Neural cell (in vitro differentiated cells): ENCODE results near the gene GNG7.

ENCODE experiments used
- EZH2 ChIP-seq: fragments of 200-600, 300-800 bp; shearing (Covaris generic), sonication (generic); IDR thresholded peaks from 2 replicates; pipeline ENCODE4 v1.6.1; 2014; ENCODE audit warnings: antibody characterized with exemption, low read length, borderline replicate concordance, mild to moderate bottlenecking; ENCODE audit not compliant: insufficient read depth, poor library complexity, severe bottlenecking
- MXI1 ChIP-seq: fragments of 450-650 bp; conservative IDR thresholded peaks from 2 replicates; pipeline ENCODE4 v1.6.1; 2014; ENCODE audit warnings: antibody characterized with exemption, mild to moderate bottlenecking; ENCODE audit not compliant: poor library complexity, severe bottlenecking
- POLR2AphosphoS5 ChIP-seq: IDR thresholded peaks from 2 replicates; pipeline ENCODE4 v1.6.1; 2012
- SMC3 ChIP-seq: fragments of 450-650 bp; conservative IDR thresholded peaks from 2 replicates; pipeline ENCODE4 v1.6.1; 2014; ENCODE audit warnings: antibody characterized with exemption, mild to moderate bottlenecking, moderate library complexity; ENCODE audit not compliant: poor library complexity
- TAF1 ChIP-seq: IDR thresholded peaks from 2 replicates; pipeline ENCODE4 v1.6.1; 2012; ENCODE audit warnings: low read depth
- TF ChIP-seq, protein P1 (sequence below): fragments of 450-650 bp; IDR thresholded peaks from 2 replicates; pipeline ENCODE4 v1.5.1; 2014; ENCODE audit warnings: antibody characterized with exemption, mild to moderate bottlenecking, moderate library complexity; ENCODE audit not compliant: poor library complexity, severe bottlenecking
- TF ChIP-seq, protein P2 (sequence below): IDR thresholded peaks from 2 replicates; pipeline ENCODE4 v1.6.1; 2012; ENCODE audit warnings: borderline replicate concordance

DNA sequence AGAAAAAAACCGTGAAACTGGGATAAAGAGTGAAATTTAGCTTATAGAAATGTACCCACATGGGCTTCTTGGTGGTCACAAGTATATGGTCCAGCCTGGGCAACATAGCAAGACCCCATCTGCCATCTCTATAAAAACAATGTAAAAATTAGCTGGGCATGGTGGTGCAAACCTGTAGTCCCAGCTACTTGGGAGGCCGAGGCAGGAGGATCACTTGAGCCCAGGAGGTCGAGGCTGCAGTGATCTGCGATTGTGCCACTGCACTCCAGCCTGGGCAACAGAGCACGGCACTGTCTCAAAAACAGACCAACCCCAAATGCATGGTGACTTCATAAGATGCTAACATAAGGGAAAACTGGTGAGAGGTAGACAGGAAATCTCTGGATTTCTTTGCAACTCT lies 54.4 kb downstream of the GNG7 start:
- TF ChIP-seq POLR2AphosphoS5 (no peak), EZH2 (no peak), TAF1 (no peak), MXI1 (no peak), SMC3 (no peak)
- TF ChIP-seq, protein P1, sequence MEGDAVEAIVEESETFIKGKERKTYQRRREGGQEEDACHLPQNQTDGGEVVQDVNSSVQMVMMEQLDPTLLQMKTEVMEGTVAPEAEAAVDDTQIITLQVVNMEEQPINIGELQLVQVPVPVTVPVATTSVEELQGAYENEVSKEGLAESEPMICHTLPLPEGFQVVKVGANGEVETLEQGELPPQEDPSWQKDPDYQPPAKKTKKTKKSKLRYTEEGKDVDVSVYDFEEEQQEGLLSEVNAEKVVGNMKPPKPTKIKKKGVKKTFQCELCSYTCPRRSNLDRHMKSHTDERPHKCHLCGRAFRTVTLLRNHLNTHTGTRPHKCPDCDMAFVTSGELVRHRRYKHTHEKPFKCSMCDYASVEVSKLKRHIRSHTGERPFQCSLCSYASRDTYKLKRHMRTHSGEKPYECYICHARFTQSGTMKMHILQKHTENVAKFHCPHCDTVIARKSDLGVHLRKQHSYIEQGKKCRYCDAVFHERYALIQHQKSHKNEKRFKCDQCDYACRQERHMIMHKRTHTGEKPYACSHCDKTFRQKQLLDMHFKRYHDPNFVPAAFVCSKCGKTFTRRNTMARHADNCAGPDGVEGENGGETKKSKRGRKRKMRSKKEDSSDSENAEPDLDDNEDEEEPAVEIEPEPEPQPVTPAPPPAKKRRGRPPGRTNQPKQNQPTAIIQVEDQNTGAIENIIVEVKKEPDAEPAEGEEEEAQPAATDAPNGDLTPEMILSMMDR: no peak
- TF ChIP-seq, protein P2, sequence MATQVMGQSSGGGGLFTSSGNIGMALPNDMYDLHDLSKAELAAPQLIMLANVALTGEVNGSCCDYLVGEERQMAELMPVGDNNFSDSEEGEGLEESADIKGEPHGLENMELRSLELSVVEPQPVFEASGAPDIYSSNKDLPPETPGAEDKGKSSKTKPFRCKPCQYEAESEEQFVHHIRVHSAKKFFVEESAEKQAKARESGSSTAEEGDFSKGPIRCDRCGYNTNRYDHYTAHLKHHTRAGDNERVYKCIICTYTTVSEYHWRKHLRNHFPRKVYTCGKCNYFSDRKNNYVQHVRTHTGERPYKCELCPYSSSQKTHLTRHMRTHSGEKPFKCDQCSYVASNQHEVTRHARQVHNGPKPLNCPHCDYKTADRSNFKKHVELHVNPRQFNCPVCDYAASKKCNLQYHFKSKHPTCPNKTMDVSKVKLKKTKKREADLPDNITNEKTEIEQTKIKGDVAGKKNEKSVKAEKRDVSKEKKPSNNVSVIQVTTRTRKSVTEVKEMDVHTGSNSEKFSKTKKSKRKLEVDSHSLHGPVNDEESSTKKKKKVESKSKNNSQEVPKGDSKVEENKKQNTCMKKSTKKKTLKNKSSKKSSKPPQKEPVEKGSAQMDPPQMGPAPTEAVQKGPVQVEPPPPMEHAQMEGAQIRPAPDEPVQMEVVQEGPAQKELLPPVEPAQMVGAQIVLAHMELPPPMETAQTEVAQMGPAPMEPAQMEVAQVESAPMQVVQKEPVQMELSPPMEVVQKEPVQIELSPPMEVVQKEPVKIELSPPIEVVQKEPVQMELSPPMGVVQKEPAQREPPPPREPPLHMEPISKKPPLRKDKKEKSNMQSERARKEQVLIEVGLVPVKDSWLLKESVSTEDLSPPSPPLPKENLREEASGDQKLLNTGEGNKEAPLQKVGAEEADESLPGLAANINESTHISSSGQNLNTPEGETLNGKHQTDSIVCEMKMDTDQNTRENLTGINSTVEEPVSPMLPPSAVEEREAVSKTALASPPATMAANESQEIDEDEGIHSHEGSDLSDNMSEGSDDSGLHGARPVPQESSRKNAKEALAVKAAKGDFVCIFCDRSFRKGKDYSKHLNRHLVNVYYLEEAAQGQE: no peak
